ENCODE measurements around the gene PTPRG. TPM values are rescaled to one million over a fixed set of nuclear protein-coding genes. Genes with fewer than 3 reads are reported as not detected.

Gene PTPRG
- total and polyA plus RNA-seq, 2 experiments from 2014 or later: 24.4 to 131 TPM

- H3K4me3 ChIP-seq: no peak overlapping the region
- H3F3A ChIP-seq (replicated peaks; ENCODE audit: low read depth): no peaks in the 10 kb centered on the region
- peaks cover 82% of the 10 kb centered on the region for H3K79me2 ChIP-seq (replicated peaks; ENCODE audit: insufficient read depth)
- Mint-ChIP-seq H3K4me1 (peaks cover 79% of the 10 kb centered on the region), H3K9me3 (no peaks in the 10 kb centered on the region), H3K36me3 (ENCODE audit: low read depth) (peaks cover 2% of the 10 kb centered on the region; the same call in 1 of the 3 replicates), H3K4me3 (no peak overlapping the region), H3K27me3 (ENCODE audit: insufficient read depth, low read depth, poor library complexity) (peaks cover 12% of the 10 kb centered on the region), H3K27ac (no peak overlapping the region)
- no peak for TF ChIP-seq REST (IDR thresholded peaks at IDR 0.05; ENCODE audit: unreplicated experiment)
- TF ChIP-seq ZNF462 (CRISPR knock-in tag; IDR thresholded peaks at IDR 0.05): no peak
- no peak for TF ChIP-seq STAT1 (IDR thresholded peaks at IDR 0.05; ENCODE audit: unreplicated experiment)
- TF ChIP-seq EZH2 (IDR thresholded peaks at IDR 0.05; ENCODE audit: low read depth, unreplicated experiment): no peak
- TF ChIP-seq ZNF114 (CRISPR knock-in tag; IDR thresholded peaks at IDR 0.05): no peak
- no peak for TF ChIP-seq NANOG (IDR thresholded peaks at IDR 0.05; ENCODE audit: borderline replicate concordance)
- no peak for TF ChIP-seq JUNB (IDR thresholded peaks at IDR 0.05; ENCODE audit: unreplicated experiment)
- no peak for TF ChIP-seq CTCF (conservative IDR thresholded peaks at IDR 0.05; ENCODE audit: low read depth in 2 of 2)
- TF ChIP-seq ETS1 (IDR thresholded peaks at IDR 0.05): no peak
- TF ChIP-seq POLR2AphosphoS5 (IDR thresholded peaks at IDR 0.05; ENCODE audit: low read depth): no peak
- no peak for TF ChIP-seq EZH2phosphoT487 (IDR thresholded peaks at IDR 0.05; ENCODE audit: unreplicated experiment)
- no peak for TF ChIP-seq CREB1 (CRISPR knock-in tag; IDR thresholded peaks at IDR 0.05; ENCODE audit: low read depth)
- TF ChIP-seq ZNF331 (CRISPR knock-in tag; IDR thresholded peaks at IDR 0.05; ENCODE audit: low read depth): no peak
- H2AFZ ChIP-seq: no peak overlapping the region
- peaks cover 58% of the 10 kb centered on the region for H3K4me1 ChIP-seq (ENCODE audit: insufficient read depth)
- H4K20me1 ChIP-seq (replicated peaks; ENCODE audit: insufficient read depth): peaks cover 6% of the 10 kb centered on the region; the same call in 1 of the 2 replicates
- no peak for DNase-seq (ENCODE audit: low spot score)
- no peak for ATAC-seq
- H3K36me3 ChIP-seq (ENCODE audit: insufficient read depth): no peaks in the 10 kb centered on the region
- peaks cover 9% of the 10 kb centered on the region; the same call in 1 of the 2 replicates for H3K9me2 ChIP-seq (ENCODE audit: insufficient read depth)
- H3K27ac ChIP-seq (ENCODE audit: low read depth): peak overlapping the region; percentile 72; the same call in 1 of the 2 replicates
- no peak overlapping the region for H3K4me2 ChIP-seq
- no peaks in the 10 kb centered on the region for H3K27me3 ChIP-seq (ENCODE audit: insufficient read depth)
These were observed 304.2 kb downstream of the PTPRG start for GRCh38 chr3:61865466-61866152.

Data from GM23338 (cell line).